Activated CD4-positive, alpha-beta T cell treated with anti-CD3 and anti-CD28 coated beads, Interleukin-2, amount 10 ng/mL, durations not matched to agents 24 days and 14 days (primary cell): ENCODE data around the gene ARL15. TPM values are rescaled to one million over a fixed set of nuclear protein-coding genes. Genes with fewer than 3 reads are reported as not detected.

ENCODE experiments used
- DNase-seq: peaks from one replicate; pipeline ENCODE4 v3.0.0; 2022
- H3K27ac Mint-ChIP-seq: one replicate; pipeline ENCODE4 v1.8.0; 2022; ENCODE audit warnings: mild to moderate bottlenecking, mixed read lengths
- H3K27me3 Mint-ChIP-seq: one replicate; pipeline ENCODE4 v1.8.0; 2022; ENCODE audit warnings: mixed read lengths
- H3K36me3 Mint-ChIP-seq: one replicate; pipeline ENCODE4 v1.8.0; 2022; ENCODE audit warnings: low read depth, mild to moderate bottlenecking, mixed read lengths
- H3K4me1 Mint-ChIP-seq: one replicate; pipeline ENCODE4 v1.8.0; 2021; ENCODE audit warnings: mixed read lengths
- H3K4me3 Mint-ChIP-seq: one replicate; pipeline ENCODE4 v1.8.0; 2022; ENCODE audit warnings: mild to moderate bottlenecking, moderate library complexity, mixed read lengths
- H3K9me3 Mint-ChIP-seq: one replicate; pipeline ENCODE4 v1.8.0; 2021; ENCODE audit warnings: mixed read lengths
- intact Hi-C: fragments of 100-400 bp; cut with micrococcal nuclease; formaldehyde crosslinking; loops from one replicate; pipeline ENCODE4 v1.15.1; 2023
- total RNA-seq: library from RNA; stranded (reverse); gene quantifications from 2 replicates; pipeline ENCODE4 v1.2.3, GENCODE V29; 2022

Gene ARL15
- total RNA-seq, 1 donor from 2014 or later: 7.4 TPM

- H3K36me3 Mint-ChIP-seq: no peaks in the 10 kb centered on the region
- H3K27ac Mint-ChIP-seq: no peak overlapping the region
- no peaks in the 10 kb centered on the region for H3K9me3 Mint-ChIP-seq
- H3K4me1 Mint-ChIP-seq: peaks cover 3% of the 10 kb centered on the region
- intact Hi-C loops: no loop called here
- no peak for DNase-seq
- H3K4me3 Mint-ChIP-seq: no peak overlapping the region
- no peaks in the 10 kb centered on the region for H3K27me3 Mint-ChIP-seq
Measured at GRCh38 chr5:54176066-54176830, 134.1 kb downstream of the ARL15 start.

- Mint-ChIP-seq H3K36me3 (peaks cover 2% of the 10 kb centered on the region), H3K27me3 (no peaks in the 10 kb centered on the region), H3K9me3 (no peaks in the 10 kb centered on the region), H3K27ac (no peak overlapping the region), H3K4me1 (peaks cover 3% of the 10 kb centered on the region), H3K4me3 (no peak overlapping the region)
- DNase-seq: no peak
- intact Hi-C loops: no loop called here
Measured at GRCh38 chr5:54173251-54173650, 137.1 kb downstream of the ARL15 start.

GRCh38 chr5:54171645-54172384 lies 138.6 kb downstream of the ARL15 start:
- Mint-ChIP-seq H3K4me1 (peaks cover 3% of the 10 kb centered on the region), H3K4me3 (no peak overlapping the region), H3K27ac (no peak overlapping the region), H3K9me3 (no peaks in the 10 kb centered on the region), H3K27me3 (no peaks in the 10 kb centered on the region), H3K36me3 (peaks cover 4% of the 10 kb centered on the region)
- intact Hi-C loops: no loop called here
- DNase-seq: peak; percentile 68

GRCh38 chr5:54165687-54166086 lies 144.7 kb downstream of the ARL15 start:
- no peaks in the 10 kb centered on the region for H3K9me3 Mint-ChIP-seq

GRCh38 chr5:54162184-54162583 lies 148.2 kb downstream of the ARL15 start:
- H3K27ac Mint-ChIP-seq: no peak overlapping the region

More at GRCh38 chr5:54165687-54166086, 144.7 kb downstream of the ARL15 start:
- Mint-ChIP-seq H3K27ac (no peak overlapping the region), H3K4me1 (no peaks in the 10 kb centered on the region), H3K36me3 (peaks cover 4% of the 10 kb centered on the region), H3K27me3 (no peaks in the 10 kb centered on the region), H3K4me3 (no peak overlapping the region)
- intact Hi-C loops: no loop called here
- DNase-seq: no peak

GRCh38 chr5:54160329-54160728 lies 150.0 kb downstream of the ARL15 start:
- no peaks in the 10 kb centered on the region for H3K9me3 Mint-ChIP-seq
- no peak for DNase-seq
- H3K4me1 Mint-ChIP-seq: no peaks in the 10 kb centered on the region
- intact Hi-C loops: no loop called here
- H3K27me3 Mint-ChIP-seq: no peaks in the 10 kb centered on the region
- H3K36me3 Mint-ChIP-seq: no peaks in the 10 kb centered on the region
- no peak overlapping the region for H3K27ac Mint-ChIP-seq
- no peak overlapping the region for H3K4me3 Mint-ChIP-seq

More at GRCh38 chr5:54162184-54162583, 148.2 kb downstream of the ARL15 start:
- H3K4me3 Mint-ChIP-seq: no peak overlapping the region
- H3K27me3 Mint-ChIP-seq: no peaks in the 10 kb centered on the region
- H3K4me1 Mint-ChIP-seq: no peaks in the 10 kb centered on the region
- no peaks in the 10 kb centered on the region for H3K9me3 Mint-ChIP-seq
- DNase-seq: no peak
- intact Hi-C loops: no loop called here
- H3K36me3 Mint-ChIP-seq: no peaks in the 10 kb centered on the region

GRCh38 chr5:54159893-54160195 lies 150.5 kb downstream of the ARL15 start:
- H3K27me3 Mint-ChIP-seq: no peaks in the 10 kb centered on the region
- H3K36me3 Mint-ChIP-seq: no peaks in the 10 kb centered on the region
- intact Hi-C loops: no loop called here
- H3K4me1 Mint-ChIP-seq: no peaks in the 10 kb centered on the region
- H3K27ac Mint-ChIP-seq: no peak overlapping the region
- no peak for DNase-seq
- H3K9me3 Mint-ChIP-seq: no peaks in the 10 kb centered on the region
- no peak overlapping the region for H3K4me3 Mint-ChIP-seq

GRCh38 chr5:54159153-54159892 lies 151.1 kb downstream of the ARL15 start:
- DNase-seq: no peak
- intact Hi-C loops: no loop called here
- H3K27me3 Mint-ChIP-seq: no peaks in the 10 kb centered on the region
- H3K9me3 Mint-ChIP-seq: no peaks in the 10 kb centered on the region
- no peaks in the 10 kb centered on the region for H3K4me1 Mint-ChIP-seq
- H3K27ac Mint-ChIP-seq: no peak overlapping the region
- no peak overlapping the region for H3K4me3 Mint-ChIP-seq
- H3K36me3 Mint-ChIP-seq: no peaks in the 10 kb centered on the region

- Mint-ChIP-seq H3K36me3 (no peaks in the 10 kb centered on the region), H3K4me3 (no peak overlapping the region), H3K9me3 (no peaks in the 10 kb centered on the region), H3K27ac (no peak overlapping the region), H3K27me3 (no peaks in the 10 kb centered on the region), H3K4me1 (no peaks in the 10 kb centered on the region)
- intact Hi-C loops: no loop called here
- no peak for DNase-seq
Measured at GRCh38 chr5:54156577-54156976, 153.8 kb downstream of the ARL15 start.

GRCh38 chr5:54150841-54151240 lies 159.5 kb downstream of the ARL15 start:
- no peaks in the 10 kb centered on the region for H3K36me3 Mint-ChIP-seq
- no peaks in the 10 kb centered on the region for H3K9me3 Mint-ChIP-seq
- no peaks in the 10 kb centered on the region for H3K4me1 Mint-ChIP-seq
- intact Hi-C loops: no loop called here
- DNase-seq: no peak
- no peak overlapping the region for H3K27ac Mint-ChIP-seq
- no peaks in the 10 kb centered on the region for H3K27me3 Mint-ChIP-seq
- no peak overlapping the region for H3K4me3 Mint-ChIP-seq

- intact Hi-C loops: no loop called here
- Mint-ChIP-seq H3K9me3 (no peaks in the 10 kb centered on the region), H3K4me1 (no peaks in the 10 kb centered on the region), H3K27ac (no peak overlapping the region), H3K36me3 (no peaks in the 10 kb centered on the region), H3K27me3 (no peaks in the 10 kb centered on the region), H3K4me3 (no peak overlapping the region)
- DNase-seq: no peak
Measured at GRCh38 chr5:54148858-54149257, 161.5 kb downstream of the ARL15 start.

GRCh38 chr5:54148067-54148845 lies 162.1 kb downstream of the ARL15 start:
- intact Hi-C loops: no loop called here
- Mint-ChIP-seq H3K27me3 (no peaks in the 10 kb centered on the region), H3K4me3 (no peak overlapping the region), H3K36me3 (no peaks in the 10 kb centered on the region), H3K9me3 (no peaks in the 10 kb centered on the region), H3K27ac (no peak overlapping the region), H3K4me1 (no peaks in the 10 kb centered on the region)
- no peak for DNase-seq

GRCh38 chr5:54146916-54147315 lies 163.5 kb downstream of the ARL15 start:
- H3K4me3 Mint-ChIP-seq: no peak overlapping the region
- no peaks in the 10 kb centered on the region for H3K9me3 Mint-ChIP-seq
- H3K36me3 Mint-ChIP-seq: no peaks in the 10 kb centered on the region
- H3K4me1 Mint-ChIP-seq: no peaks in the 10 kb centered on the region
- no peak overlapping the region for H3K27ac Mint-ChIP-seq
- no peaks in the 10 kb centered on the region for H3K27me3 Mint-ChIP-seq
- no peak for DNase-seq
- intact Hi-C loops: no loop called here
